K562 (cell line): ENCODE measurements around the gene AMFR.

Experiments
- CBX2 ChIP-seq: fragments of 200-600 bp; sonication (generic); IDR thresholded peaks from one replicate; pipeline ENCODE4 v1.6.1; 2012; ENCODE audit warnings: mild to moderate bottlenecking, low read length, inconsistent platforms; ENCODE audit not compliant: insufficient read depth, poor library complexity, severe bottlenecking
- EP300 ChIP-seq: IDR thresholded peaks from 2 replicates; pipeline ENCODE4 v1.6.1; 2012; ENCODE audit warnings: low read length, improper control_type of control experiment
- FOXA3 ChIP-seq, 2 experiments: fragments of 450-650 bp in 1 of 2; sonication (generic) in 1 of 2; formaldehyde crosslinking; IDR thresholded peaks in 1 of 2; conservative IDR thresholded peaks in 1 of 2; 2 replicates each; pipeline versions ENCODE4 v1.4.0 to v1.8.0; 2020 to 2022; ENCODE audit warnings: mild to moderate bottlenecking in 2 of 2, missing genetic modification reagents in 1 of 2
- KAT7 ChIP-seq: sonication (generic); formaldehyde crosslinking; IDR thresholded peaks from 2 replicates; pipeline ENCODE4 v1.8.0; 2022; ENCODE audit warnings: missing genetic modification reagents, mild to moderate bottlenecking, borderline replicate concordance
- KDM2B ChIP-seq: fragments of 250-450 bp; sonication (Bioruptor Pico); IDR thresholded peaks from 2 replicates; pipeline ENCODE4 v1.8.0; 2021; ENCODE audit warnings: mild to moderate bottlenecking, moderate library complexity
- POLR2A ChIP-seq: fragments of 450-650 bp; conservative IDR thresholded peaks from 2 replicates; pipeline ENCODE4 v1.6.1; 2016
- SMARCA5 ChIP-seq: fragments of 450-650 bp; IDR thresholded peaks from 2 replicates; pipeline ENCODE4 v1.6.1; 2016
- XRCC4 ChIP-seq: IDR thresholded peaks from one replicate; pipeline ENCODE4 v1.6.1; 2011; ENCODE audit not compliant: insufficient read depth, insufficient read length; ENCODE audit errors: extremely low read depth
- ZFP36 ChIP-seq: fragments of 150-350 bp; IDR thresholded peaks from 2 replicates; pipeline ENCODE4 v1.6.1; 2018; ENCODE audit warnings: low read length, low read depth; ENCODE audit not compliant: partially characterized antibody
- ZNF3 ChIP-seq: fragments of 250-450 bp; sonication (Bioruptor Pico); IDR thresholded peaks from 2 replicates; pipeline ENCODE4 v1.5.0; 2021; ENCODE audit warnings: mild to moderate bottlenecking, moderate library complexity
- TF ChIP-seq, protein P1 (sequence below), 3 experiments: IDR thresholded peaks in 2 of 3; conservative IDR thresholded peaks in 1 of 3; 2 replicates each; pipeline ENCODE4 v1.5.1; 2011 to 2012; ENCODE audit warnings: low read length in 3 of 3, mild to moderate bottlenecking in 3 of 3, control low read depth in 2 of 3, improper control_type of control experiment in 1 of 3, inconsistent platforms in 1 of 3, low read depth in 1 of 3, mixed read lengths in 1 of 3, moderate library complexity in 1 of 3; ENCODE audit not compliant: insufficient read depth in 2 of 3
- TF ChIP-seq, protein P2 (sequence below): fragments of 450-650 bp; IDR thresholded peaks from 2 replicates; pipeline ENCODE4 v1.7.1; 2018; ENCODE audit warnings: mild to moderate bottlenecking, low read depth; ENCODE audit not compliant: partially characterized antibody

- TF ChIP-seq KDM2B (CRISPR knock-in tag) (no peak), CBX2 (no peak), ZFP36 (no peak), POLR2A (no peak), ZNF3 (CRISPR knock-in tag) (no peak), EP300 (no peak), SMARCA5 (no peak), XRCC4 (no peak), FOXA3 (CRISPR knock-in tag; conservative IDR thresholded peaks at IDR 0.05 in 1 of 2, IDR thresholded peaks at IDR 0.05 in 1 of 2) (no peak), KAT7 (CRISPR knock-in tag) (no peak)
- TF ChIP-seq, protein P1, sequence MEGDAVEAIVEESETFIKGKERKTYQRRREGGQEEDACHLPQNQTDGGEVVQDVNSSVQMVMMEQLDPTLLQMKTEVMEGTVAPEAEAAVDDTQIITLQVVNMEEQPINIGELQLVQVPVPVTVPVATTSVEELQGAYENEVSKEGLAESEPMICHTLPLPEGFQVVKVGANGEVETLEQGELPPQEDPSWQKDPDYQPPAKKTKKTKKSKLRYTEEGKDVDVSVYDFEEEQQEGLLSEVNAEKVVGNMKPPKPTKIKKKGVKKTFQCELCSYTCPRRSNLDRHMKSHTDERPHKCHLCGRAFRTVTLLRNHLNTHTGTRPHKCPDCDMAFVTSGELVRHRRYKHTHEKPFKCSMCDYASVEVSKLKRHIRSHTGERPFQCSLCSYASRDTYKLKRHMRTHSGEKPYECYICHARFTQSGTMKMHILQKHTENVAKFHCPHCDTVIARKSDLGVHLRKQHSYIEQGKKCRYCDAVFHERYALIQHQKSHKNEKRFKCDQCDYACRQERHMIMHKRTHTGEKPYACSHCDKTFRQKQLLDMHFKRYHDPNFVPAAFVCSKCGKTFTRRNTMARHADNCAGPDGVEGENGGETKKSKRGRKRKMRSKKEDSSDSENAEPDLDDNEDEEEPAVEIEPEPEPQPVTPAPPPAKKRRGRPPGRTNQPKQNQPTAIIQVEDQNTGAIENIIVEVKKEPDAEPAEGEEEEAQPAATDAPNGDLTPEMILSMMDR (IDR thresholded peaks at IDR 0.05 in 2 of 3, conservative IDR thresholded peaks at IDR 0.05 in 1 of 3; ENCODE audit: insufficient read depth in 2 of 3, low read depth in 1 of 3, low read length in 3 of 3): no peak
- TF ChIP-seq, protein P2, sequence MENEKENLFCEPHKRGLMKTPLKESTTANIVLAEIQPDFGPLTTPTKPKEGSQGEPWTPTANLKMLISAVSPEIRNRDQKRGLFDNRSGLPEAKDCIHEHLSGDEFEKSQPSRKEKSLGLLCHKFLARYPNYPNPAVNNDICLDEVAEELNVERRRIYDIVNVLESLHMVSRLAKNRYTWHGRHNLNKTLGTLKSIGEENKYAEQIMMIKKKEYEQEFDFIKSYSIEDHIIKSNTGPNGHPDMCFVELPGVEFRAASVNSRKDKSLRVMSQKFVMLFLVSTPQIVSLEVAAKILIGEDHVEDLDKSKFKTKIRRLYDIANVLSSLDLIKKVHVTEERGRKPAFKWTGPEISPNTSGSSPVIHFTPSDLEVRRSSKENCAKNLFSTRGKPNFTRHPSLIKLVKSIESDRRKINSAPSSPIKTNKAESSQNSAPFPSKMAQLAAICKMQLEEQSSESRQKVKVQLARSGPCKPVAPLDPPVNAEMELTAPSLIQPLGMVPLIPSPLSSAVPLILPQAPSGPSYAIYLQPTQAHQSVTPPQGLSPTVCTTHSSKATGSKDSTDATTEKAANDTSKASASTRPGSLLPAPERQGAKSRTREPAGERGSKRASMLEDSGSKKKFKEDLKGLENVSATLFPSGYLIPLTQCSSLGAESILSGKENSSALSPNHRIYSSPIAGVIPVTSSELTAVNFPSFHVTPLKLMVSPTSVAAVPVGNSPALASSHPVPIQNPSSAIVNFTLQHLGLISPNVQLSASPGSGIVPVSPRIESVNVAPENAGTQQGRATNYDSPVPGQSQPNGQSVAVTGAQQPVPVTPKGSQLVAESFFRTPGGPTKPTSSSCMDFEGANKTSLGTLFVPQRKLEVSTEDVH: no peak
Observed at GRCh38 chr16:56372013-56372634, 53.2 kb downstream of the AMFR start.
